ENCODE results near the gene JMJD4. TPM values are rescaled to one million over a fixed set of nuclear protein-coding genes. Genes with fewer than 3 reads are reported as not detected.

JMJD4 gene
- total RNA-seq, 1 donor, result 26.8 TPM

DNA sequence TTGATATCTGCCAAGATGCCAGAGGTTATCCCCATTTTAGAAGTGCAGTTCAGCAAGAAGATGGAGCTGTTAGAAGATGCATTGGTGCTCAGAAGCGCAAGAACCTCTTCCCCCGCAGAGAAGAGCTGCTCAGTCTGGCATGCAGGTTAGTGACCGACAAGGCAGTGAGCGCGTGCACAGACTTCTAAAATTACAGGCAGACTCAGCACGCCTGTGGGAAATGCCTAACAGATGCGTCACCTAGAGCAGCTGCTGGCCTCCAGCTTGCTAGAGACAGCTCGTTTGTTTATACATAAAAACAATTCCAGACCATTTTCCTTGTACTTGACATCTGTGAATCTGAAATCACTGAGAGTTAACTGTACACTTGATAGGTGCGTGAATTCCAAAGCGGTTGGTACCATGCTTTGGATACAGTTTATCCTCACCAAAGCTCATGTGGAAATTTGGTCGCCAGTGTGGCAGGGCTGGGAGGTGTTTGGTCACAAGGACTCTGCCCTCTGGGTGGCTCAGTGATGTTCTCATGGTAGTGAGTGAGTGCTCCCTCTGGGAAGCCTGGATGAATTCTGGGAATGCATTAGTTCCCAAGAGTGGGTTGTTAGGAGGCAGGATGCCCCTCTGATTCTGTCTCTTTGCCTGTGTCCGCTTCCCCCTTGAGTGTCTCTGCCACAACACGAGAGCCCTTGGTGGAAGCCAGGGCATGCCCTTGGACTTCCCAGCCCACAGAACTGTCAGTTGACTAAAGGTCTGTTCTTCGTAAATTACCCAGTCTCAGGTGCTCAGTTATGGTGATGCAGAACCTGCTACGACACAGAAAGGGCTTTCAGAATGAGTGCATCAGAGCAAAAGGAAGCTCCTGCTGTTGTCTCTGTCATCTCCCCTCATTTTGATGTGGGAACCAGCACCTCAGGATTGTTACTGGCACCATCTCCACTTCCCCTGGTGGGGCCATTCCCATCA is 24.5 kb upstream of the JMJD4 start:
- no peak for TF ChIP-seq CTCF (IDR thresholded peaks at IDR 0.05; ENCODE audit: insufficient read depth, low read length)
- H3K4me3 ChIP-seq (ENCODE audit: low read depth, low read length), result no peak overlapping the region
- DNase-seq (ENCODE audit: low read depth), result peak; percentile 84

- DNase-seq (ENCODE audit: low read depth), result no peak
- no peak for TF ChIP-seq CTCF (IDR thresholded peaks at IDR 0.05; ENCODE audit: insufficient read depth, low read length)
- no peak overlapping the region for H3K4me3 ChIP-seq (ENCODE audit: low read depth, low read length)
Measured at GRCh38 chr1:227758366-227758765, 23.3 kb upstream of the JMJD4 start.

DNA sequence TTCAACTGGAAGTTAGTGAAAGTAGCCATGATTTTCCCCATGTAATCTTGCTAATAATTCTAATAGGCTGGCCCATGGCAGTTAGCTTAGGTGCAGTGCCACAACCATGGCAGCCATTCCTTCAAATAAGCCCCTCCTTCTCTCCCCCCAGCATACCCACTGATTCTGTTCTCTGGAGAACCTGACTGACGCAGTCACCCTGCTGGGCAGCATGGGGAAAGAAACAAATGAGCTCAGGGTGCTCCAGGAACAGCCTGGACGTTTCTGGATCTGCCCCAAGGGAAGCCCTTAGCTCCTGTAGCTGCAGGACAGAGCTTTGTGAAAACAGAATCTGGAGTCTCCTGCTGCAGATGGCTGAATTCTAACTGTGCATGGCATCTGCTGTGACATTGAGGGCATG is 22.7 kb upstream of the JMJD4 start:
- H3K4me3 ChIP-seq (ENCODE audit: low read depth, low read length), result no peak overlapping the region
- DNase-seq (ENCODE audit: low read depth), result no peak
- TF ChIP-seq CTCF (IDR thresholded peaks at IDR 0.05; ENCODE audit: insufficient read depth, low read length), result no peak

- H3K4me3 ChIP-seq (ENCODE audit: low read depth, low read length), result no peak overlapping the region
- no peak for TF ChIP-seq CTCF (IDR thresholded peaks at IDR 0.05; ENCODE audit: insufficient read depth, low read length)
- peak; percentile 33 for DNase-seq (ENCODE audit: low read depth)
Measured at GRCh38 chr1:227756172-227756959, 21.3 kb upstream of the JMJD4 start.

DNA sequence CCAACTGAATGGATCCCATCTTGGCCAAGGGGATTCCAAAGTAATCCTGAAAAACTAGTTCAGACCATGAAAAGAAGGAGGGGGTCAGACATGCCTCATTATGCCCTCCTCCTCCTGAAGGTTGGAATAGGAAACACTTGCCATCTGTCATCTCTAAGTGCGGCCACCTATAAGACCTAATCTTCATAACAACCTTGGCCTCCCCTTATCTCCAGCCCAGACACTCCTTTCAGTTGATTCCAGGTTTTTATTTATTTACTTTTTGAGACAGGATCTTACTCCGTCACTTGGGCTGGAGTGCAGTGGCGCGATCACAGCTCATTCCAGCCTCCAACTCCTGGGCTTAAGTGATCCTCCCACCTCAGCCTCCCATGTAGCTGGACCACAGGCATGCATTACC is 19.9 kb upstream of the JMJD4 start:
- no peak for TF ChIP-seq CTCF (IDR thresholded peaks at IDR 0.05; ENCODE audit: insufficient read depth, low read length)
- no peak for DNase-seq (ENCODE audit: low read depth)
- no peak overlapping the region for H3K4me3 ChIP-seq (ENCODE audit: low read depth, low read length)

DNA sequence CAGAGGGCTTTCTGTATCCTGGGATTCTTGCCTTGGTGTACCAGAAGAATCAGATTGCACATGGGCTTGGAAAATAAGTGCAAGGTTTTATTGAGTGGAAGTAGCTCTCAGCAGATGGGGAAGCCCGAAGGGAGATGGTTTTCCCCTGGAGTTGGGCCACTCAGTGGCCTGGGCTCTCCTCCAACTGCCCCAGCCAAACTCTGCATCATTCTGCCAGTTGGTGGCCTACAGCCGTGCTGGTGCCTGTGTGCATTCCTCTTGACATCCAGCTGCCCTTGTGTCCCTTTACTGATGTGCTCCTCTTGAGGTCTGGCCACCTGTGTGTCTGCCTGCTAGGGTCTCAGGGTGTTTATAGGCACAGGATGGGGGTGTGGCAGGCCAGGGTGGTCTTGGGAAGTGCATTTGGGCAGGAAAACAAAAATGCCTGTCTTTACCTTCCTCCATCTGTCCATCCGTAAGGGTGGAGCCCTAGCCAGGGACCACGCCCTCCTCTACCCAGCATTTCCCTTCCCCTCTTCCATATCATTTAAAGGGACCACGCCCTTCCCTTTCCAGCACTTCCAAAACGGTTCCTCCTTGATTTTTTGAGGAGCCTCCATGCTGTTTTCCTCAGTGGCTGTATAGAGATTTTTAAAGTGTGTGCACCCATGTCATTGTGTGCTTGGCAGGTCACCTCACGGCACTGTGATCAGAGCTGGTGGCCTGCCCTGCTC is 19.1 kb upstream of the JMJD4 start:
- H3K4me3 ChIP-seq (ENCODE audit: low read depth, low read length), result no peak overlapping the region
- DNase-seq (ENCODE audit: low read depth), result peak; percentile 75
- no peak for TF ChIP-seq CTCF (IDR thresholded peaks at IDR 0.05; ENCODE audit: insufficient read depth, low read length)

Measured in fibroblast of the aortic adventitia (primary cell).